Subcutaneous adipose tissue (tissue), 4 donors: ENCODE results near the gene PTDSS2. TPM values are rescaled to one million over a fixed set of nuclear protein-coding genes. Genes with fewer than 3 reads are reported as not detected.

Experiments used
- CTCF ChIP-seq: fragments of 450-650 bp; IDR thresholded peaks from one replicate; pipeline ENCODE4 v1.5.1; 2016; ENCODE audit warnings: low read depth, mild to moderate bottlenecking, control low read depth, antibody characterized with exemption, moderate library complexity
- total RNA-seq, 4 donors: library from RNA; depleted of rRNA; stranded (reverse); fragments of >200 nt; gene quantifications; one replicate each; pipeline ENCODE4 v1.1.0, GENCODE V29; 2016

The PTDSS2 gene
- total RNA-seq, 4 donors from 2014 or later = 19.1 to 77.6 (median 26.2) TPM

- TF ChIP-seq CTCF = no peak
Observed at GRCh38 chr11:490930-491260, 40.8 kb downstream of the PTDSS2 start.

GRCh38 chr11:491358-491757, 41.3 kb downstream of the PTDSS2 start:
- TF ChIP-seq CTCF = no peak

GRCh38 chr11:492427-493226, 42.5 kb downstream of the PTDSS2 start:
- no peak for TF ChIP-seq CTCF

GRCh38 chr11:494761-495536, 44.9 kb downstream of the PTDSS2 start:
- no peak for TF ChIP-seq CTCF

GRCh38 chr11:495537-495931, 45.5 kb downstream of the PTDSS2 start:
- no peak for TF ChIP-seq CTCF

- TF ChIP-seq CTCF = no peak
Observed at GRCh38 chr11:496834-497564, 46.9 kb downstream of the PTDSS2 start.
